ENCODE results near the gene IMMP2L.
"Not testable (repeated sequence)": the region's sequence is repeated elsewhere in the genome, so short reads cannot be mapped to it uniquely, and the experiment has no call there.

IMMP2L gene

GRCh38 chr7:111255576-111255975 lies 306.7 kb downstream of the IMMP2L start:
- DNase-seq, result no peak

- not testable (repeated sequence) for DNase-seq
Observed at GRCh38 chr7:111251365-111251764, 310.9 kb downstream of the IMMP2L start.

- DNase-seq, result not testable (repeated sequence)
Observed at GRCh38 chr7:111249807-111250206, 312.5 kb downstream of the IMMP2L start.

- DNase-seq, result no peak
Observed at GRCh38 chr7:111242141-111242755, 320.0 kb downstream of the IMMP2L start.

GRCh38 chr7:111240371-111240770 lies 321.9 kb downstream of the IMMP2L start:
- no peak for DNase-seq

- no peak for DNase-seq
Observed at GRCh38 chr7:111239437-111239836, 322.9 kb downstream of the IMMP2L start.

- no peak for DNase-seq
Observed at GRCh38 chr7:111238886-111239285, 323.4 kb downstream of the IMMP2L start.

- no peak for DNase-seq
Observed at GRCh38 chr7:111235709-111236108, 326.6 kb downstream of the IMMP2L start.

- DNase-seq, result no peak
Observed at GRCh38 chr7:111232249-111233084, 329.8 kb downstream of the IMMP2L start.

- DNase-seq, result no peak
Observed at GRCh38 chr7:111229916-111230315, 332.4 kb downstream of the IMMP2L start.

GRCh38 chr7:111229181-111229740 lies 333.0 kb downstream of the IMMP2L start:
- no peak for DNase-seq

GRCh38 chr7:111228437-111228836 lies 333.9 kb downstream of the IMMP2L start:
- no peak for DNase-seq

GRCh38 chr7:111226800-111227199 lies 335.5 kb downstream of the IMMP2L start:
- DNase-seq, result no peak

- no peak for DNase-seq
Observed at GRCh38 chr7:111224354-111225231, 337.7 kb downstream of the IMMP2L start.

GRCh38 chr7:111223802-111224253 lies 338.5 kb downstream of the IMMP2L start:
- no peak for DNase-seq

- DNase-seq, result no peak
Observed at GRCh38 chr7:111215550-111215949, 346.7 kb downstream of the IMMP2L start.

- DNase-seq, result no peak
Observed at GRCh38 chr7:111212857-111213523, 349.3 kb downstream of the IMMP2L start.

- no peak for DNase-seq
Observed at GRCh38 chr7:111210996-111211395, 351.3 kb downstream of the IMMP2L start.

GRCh38 chr7:111210043-111210442 lies 352.2 kb downstream of the IMMP2L start:
- DNase-seq, result no peak

- DNase-seq, result no peak
Observed at GRCh38 chr7:111205251-111205650, 357.0 kb downstream of the IMMP2L start.

GRCh38 chr7:111202321-111202720 lies 360.0 kb downstream of the IMMP2L start:
- DNase-seq, result no peak

- no peak for DNase-seq
Observed at GRCh38 chr7:111199643-111200042, 362.6 kb downstream of the IMMP2L start.

All from NCI-H2029 (cell line).